Inflammatory macrophage treated with lipopolysaccharide for 4 hours (primary cell): ENCODE data around the gene OST4.

Source experiments
- DNase-seq: peaks from one replicate; pipeline ENCODE4 v3.0.0-alpha.2; 2020

Gene OST4

GRCh38 chr2:27092696-27093429, 21.4 kb upstream of the OST4 start:
- DNase-seq, result no peak

- no peak for DNase-seq
These were observed 20.6 kb upstream of the OST4 start for GRCh38 chr2:27091746-27092695.

GRCh38 chr2:27089111-27089954, 17.9 kb upstream of the OST4 start:
- no peak for DNase-seq

GRCh38 chr2:27088634-27089033, 17.2 kb upstream of the OST4 start:
- no peak for DNase-seq

- DNase-seq, result no peak
These were observed 16.5 kb upstream of the OST4 start for GRCh38 chr2:27087823-27088410.

GRCh38 chr2:27086724-27087593, 15.5 kb upstream of the OST4 start, which contains the start of gene KHK:
TSS of gene KHK (plus strand) at chr2:27086772. CDS start at chr2:27087260, 488 bp downstream.
- no peak for DNase-seq

GRCh38 chr2:27086090-27086723, 14.8 kb upstream of the OST4 start:
- DNase-seq, result peak; percentile 95

GRCh38 chr2:27085673-27086089, 14.2 kb upstream of the OST4 start:
- peak; percentile 76 for DNase-seq

- DNase-seq, result no peak
These were observed 13.7 kb upstream of the OST4 start for GRCh38 chr2:27085062-27085672.

GRCh38 chr2:27084297-27085061, 13.0 kb upstream of the OST4 start:
- no peak for DNase-seq

- DNase-seq, result no peak
These were observed 12.2 kb upstream of the OST4 start for GRCh38 chr2:27083410-27084296.

GRCh38 chr2:27082773-27083409, 11.4 kb upstream of the OST4 start:
- DNase-seq, result no peak

GRCh38 chr2:27081984-27082772, 10.7 kb upstream of the OST4 start:
- DNase-seq, result no peak

GRCh38 chr2:27080603-27080936, 9.1 kb upstream of the OST4 start:
- no peak for DNase-seq

- DNase-seq, result peak; percentile 26
These were observed 8.7 kb upstream of the OST4 start for GRCh38 chr2:27080140-27080469.

GRCh38 chr2:27079233-27080139, 8.0 kb upstream of the OST4 start:
- no peak for DNase-seq
